ENCODE results near the gene CTRB2.

- no peak for TF ChIP-seq YY1 (IDR thresholded peaks at IDR 0.05; ENCODE audit: low read depth)
- no peak for TF ChIP-seq POLR2AphosphoS5 (IDR thresholded peaks at IDR 0.05; ENCODE audit: low read depth, low read length)
- no peak for TF ChIP-seq CTCF (IDR thresholded peaks at IDR 0.05)
- TF ChIP-seq TCF12 (IDR thresholded peaks at IDR 0.05) = no peak
These were observed 40.3 kb upstream of the CTRB2 start for GRCh38 chr16:75247249-75247648.

Measured in SK-N-SH (cell line).